GM12801 (cell line): Measurements from ENCODE around the gene OR10A5.

Source experiments
- TF ChIP-seq, protein P1 (sequence below): IDR thresholded peaks from one replicate; pipeline ENCODE4 v1.5.1; 2011; ENCODE audit warnings: control low read depth; ENCODE audit not compliant: insufficient read length; ENCODE audit errors: extremely low read depth

Gene OR10A5

DNA sequence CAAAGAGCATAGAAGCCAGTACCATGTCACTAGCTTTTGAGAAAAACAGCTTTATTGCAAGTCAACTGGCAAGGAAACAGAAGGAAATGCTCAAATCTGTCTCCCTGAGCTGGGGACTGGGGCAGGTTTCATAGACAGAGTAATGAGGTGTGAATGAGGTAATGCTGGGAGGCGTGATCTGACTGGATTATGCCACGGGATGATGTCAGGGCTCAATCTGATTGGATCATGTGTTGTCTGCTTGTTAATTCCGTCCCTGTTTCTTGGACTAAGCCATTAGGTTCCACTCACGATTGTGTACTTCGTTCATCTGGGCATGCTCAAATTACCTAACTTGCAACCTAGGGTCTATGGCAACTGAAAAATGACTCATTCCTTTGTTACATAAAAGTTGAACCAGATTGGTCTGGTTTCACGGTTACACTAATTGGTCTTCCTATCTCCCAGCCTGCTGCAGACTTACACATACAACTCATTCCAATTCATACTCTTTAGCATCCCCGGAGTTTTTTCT is 20.2 kb upstream of the OR10A5 start:
- TF ChIP-seq, protein P1, sequence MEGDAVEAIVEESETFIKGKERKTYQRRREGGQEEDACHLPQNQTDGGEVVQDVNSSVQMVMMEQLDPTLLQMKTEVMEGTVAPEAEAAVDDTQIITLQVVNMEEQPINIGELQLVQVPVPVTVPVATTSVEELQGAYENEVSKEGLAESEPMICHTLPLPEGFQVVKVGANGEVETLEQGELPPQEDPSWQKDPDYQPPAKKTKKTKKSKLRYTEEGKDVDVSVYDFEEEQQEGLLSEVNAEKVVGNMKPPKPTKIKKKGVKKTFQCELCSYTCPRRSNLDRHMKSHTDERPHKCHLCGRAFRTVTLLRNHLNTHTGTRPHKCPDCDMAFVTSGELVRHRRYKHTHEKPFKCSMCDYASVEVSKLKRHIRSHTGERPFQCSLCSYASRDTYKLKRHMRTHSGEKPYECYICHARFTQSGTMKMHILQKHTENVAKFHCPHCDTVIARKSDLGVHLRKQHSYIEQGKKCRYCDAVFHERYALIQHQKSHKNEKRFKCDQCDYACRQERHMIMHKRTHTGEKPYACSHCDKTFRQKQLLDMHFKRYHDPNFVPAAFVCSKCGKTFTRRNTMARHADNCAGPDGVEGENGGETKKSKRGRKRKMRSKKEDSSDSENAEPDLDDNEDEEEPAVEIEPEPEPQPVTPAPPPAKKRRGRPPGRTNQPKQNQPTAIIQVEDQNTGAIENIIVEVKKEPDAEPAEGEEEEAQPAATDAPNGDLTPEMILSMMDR = no peak

DNA sequence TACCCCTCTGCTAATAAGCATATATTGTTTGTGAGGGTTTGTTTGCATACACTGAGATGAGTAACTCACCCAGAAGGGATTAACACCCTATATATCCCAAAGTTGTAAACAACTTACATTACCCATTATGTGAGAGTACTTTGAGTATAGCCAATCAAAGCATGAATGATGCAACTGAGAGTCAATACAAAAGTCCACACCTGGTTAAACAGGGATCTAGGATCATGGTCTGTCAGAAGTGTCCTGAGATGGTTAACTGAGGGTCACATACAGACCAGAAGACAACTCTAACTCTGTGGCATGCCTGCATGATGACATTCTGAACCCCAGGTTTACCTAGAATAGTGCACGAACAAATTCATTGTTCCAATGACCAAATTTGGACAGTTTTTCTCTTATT is 17.4 kb upstream of the OR10A5 start:
- TF ChIP-seq, protein P1 = no peak

DNA sequence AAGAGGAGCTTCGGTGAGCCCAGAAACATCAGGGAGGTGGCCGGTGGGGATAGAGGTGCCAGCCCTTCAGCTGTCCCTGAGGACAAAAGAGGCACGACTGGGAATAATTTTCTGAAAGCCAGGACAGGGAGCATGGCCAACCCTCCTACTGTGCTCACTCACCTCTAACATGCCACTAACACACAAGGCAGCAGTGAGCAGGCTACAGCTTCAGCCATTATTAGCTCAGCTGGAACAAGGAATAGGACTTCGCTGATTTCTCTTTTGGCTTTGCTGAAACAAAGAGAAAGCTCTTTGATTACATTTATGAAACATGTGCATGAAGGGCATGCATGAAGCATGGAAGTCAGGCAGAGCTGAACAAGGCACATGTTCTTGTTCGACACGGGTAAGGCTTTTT is 12.1 kb upstream of the OR10A5 start:
- TF ChIP-seq, protein P1 = no peak

DNA sequence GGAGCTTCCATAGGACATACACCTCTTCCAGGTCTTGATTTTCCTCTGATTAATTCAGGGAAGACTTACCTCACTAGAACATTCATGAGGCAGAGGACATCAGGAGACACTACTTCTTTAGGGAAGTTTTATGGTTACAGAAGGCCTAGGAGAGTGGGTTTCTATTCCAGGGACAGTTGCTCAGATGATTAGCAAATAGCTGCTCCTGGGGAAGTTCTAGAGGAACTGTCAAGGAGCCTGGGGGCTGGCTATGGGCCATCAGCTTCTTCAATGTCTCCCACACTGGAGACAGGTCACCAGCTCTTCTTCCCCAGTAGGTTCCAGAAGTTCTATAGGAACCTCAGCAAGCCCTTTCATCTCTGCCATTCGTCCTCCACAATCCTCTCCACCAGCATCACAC is 11.5 kb upstream of the OR10A5 start:
- TF ChIP-seq, protein P1 = no peak

DNA sequence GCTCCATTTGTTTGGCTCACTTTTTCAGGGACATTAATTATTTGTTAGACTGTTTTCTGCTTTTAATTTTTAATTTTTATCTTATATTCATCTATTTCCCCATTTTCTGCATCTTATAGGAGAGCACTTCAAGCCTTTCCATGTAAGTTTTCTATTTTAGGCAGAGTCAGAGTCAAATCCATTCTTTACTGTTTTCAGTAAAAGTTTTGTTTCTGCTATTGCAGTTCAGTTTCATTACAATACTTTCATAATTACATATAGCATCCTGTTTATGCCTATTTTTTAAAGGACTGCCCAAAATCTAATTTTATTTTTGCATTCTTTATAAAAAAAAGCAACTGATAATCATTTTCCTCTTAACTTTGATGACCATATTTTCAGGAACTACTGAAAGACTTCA is 3.8 kb upstream of the OR10A5 start:
- TF ChIP-seq, protein P1 = no peak

DNA sequence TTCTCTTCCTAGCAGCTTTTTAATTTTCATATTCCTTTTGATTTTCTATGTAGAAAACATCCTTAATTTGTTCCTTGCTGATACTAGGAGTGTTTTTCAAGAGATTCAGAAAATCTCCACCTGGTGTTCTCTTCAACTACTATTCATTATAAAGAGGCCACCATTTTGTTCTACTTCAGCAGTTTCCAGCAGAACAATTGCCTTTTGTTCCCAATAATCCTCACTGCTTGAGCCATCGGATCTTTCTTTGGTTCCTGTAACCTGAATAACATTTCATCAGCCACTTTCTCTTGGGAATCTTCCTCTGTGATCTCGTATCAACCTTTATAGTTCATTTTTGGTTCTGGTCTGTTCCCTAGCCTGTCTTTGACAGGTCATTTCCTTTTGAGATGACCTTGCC is 1.8 kb upstream of the OR10A5 start:
- TF ChIP-seq, protein P1 = no peak

DNA sequence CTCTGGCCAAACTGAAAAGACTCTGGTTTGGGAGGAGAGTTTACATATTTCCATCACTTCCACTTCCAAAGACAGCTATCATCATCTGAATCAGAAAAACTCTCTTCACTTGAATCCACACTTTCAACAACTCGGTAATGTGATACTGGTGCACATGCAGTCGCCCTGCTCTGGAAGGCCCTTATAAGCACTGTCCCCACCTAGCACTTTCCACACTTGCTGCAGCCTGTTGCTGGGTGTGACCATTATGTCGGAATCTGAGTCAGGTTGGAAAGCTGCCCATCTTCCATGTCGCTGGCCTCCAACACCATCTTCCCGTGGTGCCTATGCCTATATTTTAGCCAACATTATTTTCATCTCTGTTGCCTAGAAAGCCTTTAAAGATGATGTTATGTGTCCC is 1.1 kb upstream of the OR10A5 start:
- TF ChIP-seq, protein P1 = no peak

DNA sequence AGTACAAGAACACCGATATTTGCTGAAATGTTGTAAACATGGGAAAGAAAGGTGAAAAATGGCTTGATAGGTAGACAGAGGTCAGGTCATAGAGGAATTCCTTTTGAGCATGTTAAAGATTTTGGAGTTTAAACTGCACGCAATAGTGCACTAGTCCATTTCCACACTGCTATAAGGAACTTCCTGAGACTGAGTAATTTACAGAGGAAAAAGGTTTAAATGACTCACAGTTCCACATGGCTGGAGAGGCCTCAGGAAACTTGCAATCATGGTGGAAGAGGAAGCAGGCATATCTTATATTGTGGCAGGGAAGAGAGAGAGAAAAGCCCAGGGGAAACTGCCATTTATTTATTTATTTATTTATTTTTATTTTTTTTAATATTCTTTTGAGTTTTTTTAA is 5.0 kb downstream of the OR10A5 start:
- TF ChIP-seq, protein P1 = no peak
